8988T (cell line): Measurements from ENCODE around the gene CASKIN1.

Experiments used
- DNase-seq: peaks from one replicate; pipeline ENCODE4 v3.0.0; 2011

The CASKIN1 gene

DNA sequence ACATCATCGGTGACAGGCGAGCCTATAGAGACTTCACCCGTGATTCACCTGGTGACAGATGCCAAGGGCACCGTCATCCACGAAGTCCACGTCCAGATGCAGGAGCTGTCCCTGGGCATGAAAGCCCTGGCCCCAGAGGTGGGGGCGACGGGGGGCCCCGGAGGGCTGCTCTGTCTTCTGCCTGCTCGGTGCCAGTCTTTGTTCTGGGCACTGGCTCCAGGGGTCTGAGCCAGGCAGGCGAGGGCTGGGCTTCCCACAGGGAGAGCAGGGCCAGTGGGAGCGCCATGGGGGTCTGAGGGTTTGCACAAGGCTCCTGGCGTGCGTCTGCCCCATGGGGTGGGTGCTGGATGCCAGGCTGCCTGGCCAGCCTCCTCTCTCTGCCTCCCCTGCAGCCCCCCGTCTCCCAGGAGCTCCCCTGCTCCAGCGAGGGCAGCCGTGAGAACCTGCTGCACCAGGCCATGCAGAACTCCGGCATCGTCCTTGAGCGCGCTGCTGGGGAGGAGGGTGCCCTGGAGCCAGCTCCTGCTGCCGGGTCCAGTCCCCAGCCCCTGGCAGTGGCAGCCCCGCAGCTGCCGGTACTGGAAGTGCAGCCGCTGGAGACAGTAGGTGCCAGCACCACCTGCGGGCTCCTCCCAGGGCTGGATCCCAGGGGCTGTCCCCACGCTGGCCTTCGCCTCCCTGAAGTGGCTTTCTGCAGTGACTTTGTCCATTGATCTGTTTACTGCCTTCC lies 36.8 kb upstream of the CASKIN1 start:
- DNase-seq = no peak

DNA sequence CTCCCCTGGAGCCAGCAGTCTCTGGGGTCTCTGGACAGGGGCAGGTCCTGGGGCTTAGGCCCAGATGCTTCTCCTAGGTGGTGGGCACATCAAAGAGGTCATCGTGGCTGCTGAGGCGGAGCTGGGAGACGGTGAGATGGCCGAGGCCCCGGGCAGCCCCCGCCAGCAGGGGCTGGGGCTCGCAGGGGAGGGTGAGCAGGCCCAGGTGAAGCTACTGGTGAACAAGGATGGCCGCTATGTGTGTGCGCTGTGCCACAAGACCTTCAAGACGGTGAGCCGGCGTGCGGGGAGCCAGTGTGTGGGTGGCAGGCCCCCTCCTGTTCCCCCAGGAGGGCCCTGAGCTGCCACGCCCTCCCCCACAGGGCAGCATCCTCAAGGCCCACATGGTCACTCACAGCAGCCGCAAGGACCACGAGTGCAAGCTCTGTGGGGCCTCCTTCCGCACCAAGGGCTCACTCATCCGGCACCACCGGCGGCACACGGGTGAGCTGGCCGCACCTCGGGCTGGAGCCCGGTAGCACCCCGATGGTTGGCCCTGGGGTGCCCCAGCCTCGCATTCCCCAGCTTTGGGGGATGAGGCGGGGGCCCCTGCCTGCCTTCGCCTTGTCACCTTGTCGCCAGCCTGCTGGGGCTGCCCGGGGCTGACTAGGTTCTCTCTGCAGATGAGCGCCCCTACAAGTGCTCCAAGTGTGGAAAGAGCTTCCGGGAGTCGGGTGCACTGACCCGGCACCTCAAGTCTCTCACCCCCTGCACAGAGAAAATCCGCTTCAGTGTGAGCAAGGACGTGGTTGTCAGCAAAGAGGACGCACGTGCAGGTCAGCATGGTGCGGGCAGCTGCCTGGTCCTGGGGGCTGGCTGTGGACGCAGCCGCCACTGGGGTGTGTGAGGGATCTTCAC lies 35.9 kb upstream of the CASKIN1 start:
- no peak for DNase-seq

DNA sequence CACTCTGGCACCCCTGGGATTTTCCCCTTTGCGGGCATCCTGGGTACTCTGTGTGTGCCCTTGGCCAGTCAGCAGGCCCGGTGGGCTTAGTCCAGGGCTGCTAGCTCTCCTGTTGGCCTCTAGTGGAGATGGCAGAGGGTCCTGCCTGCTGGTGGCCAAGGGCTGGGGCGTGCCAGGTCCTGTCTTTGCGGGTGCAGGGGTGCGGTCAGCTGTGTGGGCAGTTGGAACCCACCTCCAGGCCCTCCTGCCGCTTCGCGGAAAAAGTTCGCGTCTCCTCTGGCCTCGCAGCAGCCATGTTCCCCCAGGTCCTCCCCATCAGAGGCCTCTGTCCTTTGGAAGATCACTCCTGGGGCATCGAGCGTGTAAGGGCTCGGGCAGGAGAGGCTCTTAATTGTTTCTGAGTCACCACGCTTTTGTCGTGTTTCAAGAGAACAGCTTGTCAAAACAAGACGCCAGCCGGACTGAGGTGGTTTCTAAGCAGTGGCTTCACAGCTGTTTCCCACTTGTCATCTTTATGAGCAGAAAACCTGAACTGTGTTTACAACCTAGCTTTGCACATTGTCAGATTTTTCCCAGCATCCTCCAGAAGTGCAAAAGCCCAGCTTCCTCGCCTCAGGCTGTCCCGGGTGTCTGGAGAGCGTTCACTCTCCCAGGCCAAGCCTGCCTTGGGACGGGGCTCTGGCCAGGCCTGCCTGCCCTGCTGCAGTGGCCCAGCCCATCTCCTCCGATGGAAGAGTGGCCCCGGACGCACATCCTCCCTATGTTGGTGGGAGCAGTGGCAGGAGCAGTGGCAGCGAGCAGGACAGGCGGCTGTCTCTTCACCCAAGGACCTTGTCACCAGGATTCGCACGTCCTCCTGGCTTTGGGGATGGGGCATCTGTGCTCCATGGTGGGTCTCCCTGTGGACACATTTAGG lies 34.9 kb upstream of the CASKIN1 start:
- DNase-seq = no peak

DNA sequence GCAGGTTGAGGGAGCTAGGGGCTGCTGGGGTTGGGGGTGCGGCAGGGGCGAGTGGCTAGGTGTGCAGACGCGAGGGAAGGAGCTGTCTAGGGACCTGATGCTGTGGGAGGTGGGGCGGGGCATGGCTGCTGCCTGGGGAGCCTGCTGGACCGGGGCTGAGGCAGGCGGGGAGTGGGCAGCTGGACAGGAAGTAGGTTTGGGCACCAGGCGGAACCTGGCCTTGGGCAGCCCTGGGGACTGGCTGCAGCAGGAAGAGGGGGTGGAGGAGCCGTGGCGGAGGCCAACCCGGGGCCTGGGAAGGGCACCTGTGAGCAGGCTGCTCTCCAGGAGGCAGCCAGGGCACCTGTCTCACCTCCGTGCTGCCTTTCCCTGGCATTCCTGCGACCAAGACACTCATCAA lies 34.0 kb upstream of the CASKIN1 start:
- no peak for DNase-seq

DNA sequence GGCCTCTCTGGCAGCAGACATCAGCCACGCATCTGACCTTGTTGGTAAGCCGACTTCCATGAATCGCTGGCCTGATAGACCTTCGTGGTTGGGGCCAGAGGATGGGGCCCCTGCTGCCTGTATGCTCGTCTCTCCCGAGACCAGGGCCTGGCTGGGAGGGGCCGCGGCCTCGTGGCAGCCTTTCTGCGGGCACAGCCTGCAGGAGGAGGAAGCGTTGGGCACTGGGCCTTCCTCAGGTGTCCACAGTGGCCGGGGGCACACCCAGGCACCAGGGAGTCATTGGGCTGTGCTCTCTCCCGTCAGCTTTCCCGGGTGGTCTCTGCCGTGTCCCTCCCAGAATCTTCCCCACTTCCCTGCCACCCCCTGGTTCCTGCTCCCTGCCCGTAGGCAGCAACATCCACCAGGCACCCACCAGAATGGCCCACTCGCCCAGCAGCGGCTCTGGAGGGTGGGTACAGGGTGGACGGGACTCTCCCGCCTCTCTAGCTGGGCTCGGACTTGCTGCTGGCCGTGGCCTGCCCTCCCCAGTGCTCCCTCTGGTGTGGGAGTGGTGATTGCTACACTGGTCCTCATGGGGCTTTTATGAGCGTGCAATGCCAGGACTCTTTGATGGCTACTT lies 33.3 kb upstream of the CASKIN1 start:
- no peak for DNase-seq

DNA sequence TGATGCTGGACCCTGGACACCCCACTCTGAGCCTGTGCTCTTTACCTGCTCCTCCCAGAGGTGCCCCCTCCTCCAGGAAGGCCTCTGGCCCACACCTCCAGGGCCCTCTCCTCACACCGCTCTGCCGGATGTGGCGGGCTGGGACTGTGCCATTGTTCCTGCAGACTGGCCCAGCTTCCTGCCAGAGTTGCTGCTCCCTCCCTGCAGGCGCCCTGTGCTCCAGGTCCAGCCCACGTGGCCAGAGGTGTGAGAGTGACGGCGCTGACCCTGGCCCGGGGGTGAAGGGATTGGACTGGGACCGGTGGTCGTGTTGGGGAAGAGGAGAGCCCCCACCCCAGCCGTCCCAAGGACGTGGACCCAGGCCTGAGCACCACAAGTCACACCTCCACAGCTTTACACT lies 32.7 kb upstream of the CASKIN1 start:
- DNase-seq = no peak

DNA sequence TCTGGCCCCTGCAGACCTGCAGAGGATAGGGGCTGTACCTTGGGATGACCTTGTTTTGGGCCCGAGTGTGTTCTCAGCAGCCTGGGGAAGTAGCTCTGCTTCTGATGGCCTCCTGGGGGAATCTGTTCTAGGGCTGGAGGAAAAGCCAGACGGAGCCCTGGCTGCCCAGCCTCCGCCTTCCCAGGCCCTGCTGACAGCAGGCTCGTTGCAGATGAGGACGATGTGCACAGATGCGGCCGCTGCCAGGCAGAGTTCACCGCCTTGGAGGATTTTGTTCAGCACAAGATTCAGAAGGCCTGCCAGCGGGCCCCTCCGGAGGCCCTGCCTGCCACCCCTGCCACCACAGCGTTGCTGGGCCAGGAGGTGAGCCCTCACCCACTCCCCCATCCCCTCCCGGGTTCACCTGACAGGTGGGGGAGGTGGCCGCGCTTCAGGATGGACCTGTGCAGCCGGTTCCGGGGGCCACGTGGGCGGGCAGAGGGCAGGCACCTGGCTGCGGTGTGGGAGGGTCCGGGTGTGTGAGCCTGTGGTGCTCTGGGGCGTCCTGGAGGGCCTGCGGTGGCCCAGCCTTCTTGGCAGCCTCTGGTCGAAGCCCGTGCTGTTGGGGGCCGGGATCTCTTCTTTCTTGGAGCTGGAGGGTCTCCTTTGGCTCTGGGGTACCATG lies 31.9 kb upstream of the CASKIN1 start:
- no peak for DNase-seq

DNA sequence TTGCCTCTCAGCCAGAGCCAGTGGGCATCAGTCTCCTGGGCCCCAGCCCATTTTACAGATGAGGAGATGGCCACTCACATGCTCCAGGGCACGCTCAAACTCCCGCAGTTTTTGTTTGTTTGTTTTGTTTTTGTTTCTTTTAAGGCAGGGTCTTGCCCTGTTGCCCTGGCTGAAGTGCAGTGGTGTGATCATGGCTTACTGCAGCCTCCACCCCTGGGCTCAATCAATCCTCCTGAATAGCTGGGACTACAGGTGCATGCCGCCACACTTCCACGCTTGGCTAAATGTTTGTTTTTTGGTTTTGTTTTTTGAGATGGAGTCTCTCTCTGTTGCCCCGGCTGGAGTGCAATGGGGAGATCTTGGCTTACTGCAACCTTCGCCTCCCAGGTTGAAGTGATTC lies 30.5 kb upstream of the CASKIN1 start:
- DNase-seq = no peak

DNA sequence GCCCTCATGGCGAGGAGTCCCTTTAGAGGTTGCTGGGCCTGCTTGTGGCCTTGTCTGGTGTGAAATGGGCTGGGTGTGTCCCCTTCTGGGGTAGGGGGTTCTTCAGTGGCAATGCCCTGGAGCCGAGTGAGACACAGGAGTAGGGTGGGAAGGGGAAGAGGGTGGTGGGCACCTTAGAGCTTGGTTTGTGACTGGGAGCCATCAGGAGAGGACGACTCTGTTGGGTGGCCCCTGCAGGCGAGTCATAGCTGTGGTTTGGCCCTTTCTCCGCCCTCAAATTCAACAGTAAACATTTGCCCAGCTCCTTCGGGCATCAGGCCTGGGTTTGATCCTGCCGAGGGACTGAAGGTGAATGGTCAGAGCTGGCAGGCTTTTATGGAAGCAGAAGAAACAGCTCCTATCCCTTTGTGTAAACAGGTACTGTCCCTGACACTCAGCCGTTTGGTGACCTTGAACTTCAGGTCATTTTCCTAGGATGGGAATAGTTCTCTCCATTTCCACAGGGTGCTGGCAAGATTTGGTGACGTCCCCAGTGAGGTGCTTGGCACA lies 29.9 kb upstream of the CASKIN1 start:
- no peak for DNase-seq

DNA sequence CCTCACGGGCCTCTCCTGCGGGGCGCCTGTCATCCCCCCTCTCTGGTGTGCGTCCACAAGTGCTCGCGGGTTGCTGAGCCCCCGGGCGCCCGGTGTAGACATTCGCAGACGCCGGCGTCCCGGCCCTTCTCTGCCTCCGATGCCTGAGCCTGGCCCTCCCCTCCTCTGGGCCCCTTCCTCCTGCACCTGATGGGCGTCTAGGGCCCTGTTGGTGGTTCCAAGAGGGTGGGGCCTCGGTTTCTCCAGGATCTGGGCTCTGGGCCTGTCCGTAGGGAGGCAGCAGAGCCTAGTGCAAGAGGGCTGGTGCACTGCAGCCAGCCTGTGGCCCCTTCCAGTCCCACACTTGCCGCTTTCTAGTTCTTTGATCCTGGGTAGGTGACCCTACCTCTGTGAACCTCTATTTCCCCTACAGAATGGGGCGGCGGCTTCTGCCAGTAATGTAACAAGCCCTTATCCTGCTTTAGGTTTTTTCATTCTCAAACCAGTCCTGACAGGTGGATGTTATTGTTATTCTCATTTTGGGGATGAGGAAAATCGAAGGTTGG lies 27.6 kb upstream of the CASKIN1 start:
- peak; percentile 59 for DNase-seq

DNA sequence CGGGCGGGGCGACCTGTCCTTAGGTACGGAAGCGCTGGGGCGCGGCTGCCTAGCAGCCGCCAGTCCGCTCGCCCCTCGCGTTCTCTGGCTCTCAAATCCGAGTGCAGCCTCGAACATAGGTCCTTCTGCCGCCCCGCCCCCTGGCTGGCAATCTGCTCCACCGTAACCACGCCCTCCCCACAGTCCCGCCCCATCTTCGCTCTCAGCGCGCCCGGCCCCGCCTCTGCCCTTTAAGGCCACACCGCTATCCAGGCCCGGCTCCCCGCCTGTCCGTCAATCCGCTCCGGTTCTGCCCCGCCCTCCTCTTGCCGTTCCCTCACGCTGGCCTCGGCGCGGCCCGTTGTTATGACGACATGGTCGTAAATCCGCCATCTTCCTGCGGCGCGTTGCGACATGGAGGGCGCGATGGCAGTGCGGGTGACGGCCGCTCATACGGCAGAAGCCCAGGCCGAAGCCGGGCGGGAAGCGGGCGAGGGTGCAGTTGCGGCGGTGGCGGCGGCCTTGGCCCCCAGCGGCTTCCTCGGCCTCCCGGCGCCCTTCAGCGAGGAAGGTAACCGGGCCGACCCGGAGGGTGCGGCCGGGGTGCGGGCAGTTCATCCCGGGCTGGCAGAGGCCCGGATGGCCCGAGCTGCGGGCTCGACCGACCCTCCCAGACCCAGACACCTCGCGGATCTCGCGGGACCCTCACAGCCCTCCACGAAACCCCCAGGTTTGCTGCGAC lies 27.0 kb upstream of the CASKIN1 start, which contains the start of gene E4F1:
TSS of gene E4F1 (plus strand) at position 371 of the 721 bp plus-strand sequence. CDS start at position 394, 23 bp downstream.
- peak; percentile 97 for DNase-seq

DNA sequence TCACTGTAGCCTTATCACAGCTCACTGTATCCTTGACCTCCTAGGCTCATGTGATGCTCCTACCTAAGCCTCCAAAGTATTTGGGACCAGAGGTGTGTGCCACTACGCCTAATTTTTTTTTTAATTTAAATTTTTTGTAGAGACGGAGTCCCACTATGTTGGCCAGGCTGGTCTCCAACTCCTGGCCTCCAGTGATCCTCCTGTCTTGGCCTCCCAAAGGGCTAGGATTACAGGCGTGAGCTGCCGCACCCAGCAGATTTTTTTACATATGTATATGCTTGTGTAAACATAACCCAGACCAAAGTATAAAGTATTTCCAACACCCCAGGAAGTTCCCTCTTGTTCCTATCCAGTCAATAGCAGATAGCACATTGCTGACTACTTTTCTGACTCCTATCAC lies 19.9 kb upstream of the CASKIN1 start:
- DNase-seq = no peak

DNA sequence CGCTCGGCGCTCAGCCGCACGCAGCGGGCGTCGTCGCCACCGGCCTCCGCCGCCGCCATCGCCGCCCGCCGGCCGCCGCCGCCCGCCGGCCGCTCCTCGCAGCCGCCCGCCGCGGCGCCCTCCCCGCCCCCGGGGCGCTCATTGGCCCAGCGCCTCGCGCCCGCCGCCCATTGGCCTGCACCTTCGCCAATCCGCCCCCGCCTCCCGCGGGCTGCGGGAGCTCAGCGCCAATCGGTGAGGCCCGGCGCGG lies 18.2 kb upstream of the CASKIN1 start, which contains the start of gene PGP:
TSS of gene PGP (minus strand) at position 122 of the 250 bp plus-strand sequence. CDS start at position 59, 63 bp downstream.
- no peak for DNase-seq

DNA sequence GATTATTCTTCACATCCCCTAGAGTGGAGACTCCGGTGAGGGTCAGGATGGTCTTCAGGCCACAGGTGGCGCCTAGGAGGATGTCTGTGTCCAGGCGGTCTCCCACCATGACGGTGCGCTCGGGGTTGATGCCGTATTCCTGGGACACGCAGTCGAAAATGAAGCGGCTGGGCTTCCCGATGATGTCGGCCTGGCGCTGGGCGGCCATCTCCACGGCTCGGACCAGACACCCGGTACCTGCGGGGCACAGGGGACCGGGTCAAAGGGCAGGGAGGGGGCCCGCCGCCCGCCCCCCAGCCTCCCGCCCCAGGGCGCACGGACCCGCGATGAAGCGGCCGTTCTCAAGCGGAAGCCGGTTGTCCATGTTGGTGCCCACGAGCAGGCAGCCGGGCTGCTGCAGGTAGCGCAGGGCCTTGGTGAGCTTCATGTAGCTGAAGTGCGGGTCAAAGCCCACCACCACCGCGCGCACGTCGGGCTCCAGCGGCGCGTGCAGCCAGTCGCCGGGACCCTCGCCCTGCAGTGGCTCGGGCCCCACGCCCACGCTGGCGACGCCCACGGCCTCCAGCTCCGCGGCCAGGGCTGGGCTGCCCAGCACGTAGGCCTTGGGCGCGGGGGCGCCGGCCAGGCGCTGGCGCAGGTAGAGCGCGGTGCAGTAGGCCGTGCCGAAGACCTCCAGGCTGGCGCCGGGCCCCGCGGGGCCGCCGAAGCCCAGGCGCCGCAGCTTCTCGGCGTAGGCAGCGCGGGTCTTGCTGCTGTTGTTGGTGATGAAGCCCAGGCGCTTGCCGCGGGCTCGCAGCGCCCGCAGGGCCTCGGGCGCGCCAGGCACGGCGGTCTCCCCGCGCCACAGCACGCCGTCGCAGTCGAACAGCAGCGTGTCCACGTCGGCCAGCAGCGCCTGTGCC lies 17.7 kb upstream of the CASKIN1 start:
- DNase-seq = no peak

DNA sequence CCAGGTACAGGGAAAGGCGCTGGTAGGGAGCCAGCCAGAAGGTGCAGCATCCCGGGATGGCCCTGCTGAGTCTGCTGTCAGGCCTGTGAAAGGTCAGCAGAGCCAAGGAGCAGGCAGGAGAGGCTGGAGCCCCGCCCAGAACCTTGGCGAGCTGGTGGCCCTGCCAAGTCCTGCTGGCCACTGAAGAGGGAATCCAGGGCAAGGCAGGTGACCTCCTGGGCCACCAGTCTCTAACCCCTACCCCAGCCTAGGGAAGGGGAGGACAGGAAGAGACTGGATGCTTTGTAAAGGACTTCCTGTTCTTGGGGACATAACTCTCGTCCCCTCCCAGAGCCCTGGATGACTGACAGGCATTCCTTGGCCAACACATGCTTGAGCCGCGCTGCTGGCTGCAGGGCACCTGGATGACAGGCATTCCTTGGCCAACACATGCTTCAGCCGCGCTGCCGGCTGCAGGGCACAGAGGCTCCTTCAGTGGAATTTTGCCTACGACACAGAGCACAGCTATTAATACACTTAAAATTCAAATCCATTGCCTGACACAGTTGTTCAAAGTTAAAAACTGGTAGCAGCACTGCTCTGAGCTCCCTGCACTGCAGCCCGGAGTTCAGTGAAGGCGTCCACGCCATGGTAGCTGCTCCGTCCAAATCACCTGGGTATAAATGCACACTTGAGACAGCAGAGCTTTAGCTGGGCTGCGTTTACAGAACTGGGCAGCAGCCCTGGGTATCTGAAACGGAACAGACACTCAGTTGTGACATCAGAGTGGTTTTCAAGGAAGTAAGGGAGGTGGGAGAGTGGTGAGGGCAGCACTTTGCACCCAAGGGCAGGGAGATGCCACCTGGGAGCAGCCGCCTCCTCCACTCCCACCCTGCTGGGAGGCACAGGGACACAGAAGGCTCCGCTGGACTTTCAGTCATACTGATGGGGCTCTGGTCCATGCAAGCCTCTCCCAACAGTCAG lies 16.2 kb upstream of the CASKIN1 start:
- peak; percentile 86 for DNase-seq

DNA sequence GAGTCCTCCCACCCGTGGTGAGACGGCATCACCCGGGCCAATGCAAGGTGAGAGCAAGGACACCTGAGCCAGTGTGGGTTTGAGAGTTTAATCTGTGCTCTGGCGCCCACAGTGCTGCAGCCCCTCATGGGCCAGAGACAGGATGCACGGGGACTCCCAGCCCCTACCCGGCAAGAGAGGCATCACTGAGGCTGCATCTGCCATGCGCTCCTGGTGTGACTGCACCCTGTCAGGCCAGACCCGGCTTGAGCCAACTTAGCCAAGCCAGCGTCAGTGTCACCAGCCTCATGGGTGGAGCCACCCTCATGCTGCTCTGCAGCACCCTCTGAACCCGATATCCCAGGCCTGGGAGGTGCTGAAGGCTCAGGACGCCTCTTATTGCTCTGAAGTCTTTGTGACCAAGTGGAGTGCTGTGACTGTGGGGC lies 15.5 kb upstream of the CASKIN1 start:
- no peak for DNase-seq

DNA sequence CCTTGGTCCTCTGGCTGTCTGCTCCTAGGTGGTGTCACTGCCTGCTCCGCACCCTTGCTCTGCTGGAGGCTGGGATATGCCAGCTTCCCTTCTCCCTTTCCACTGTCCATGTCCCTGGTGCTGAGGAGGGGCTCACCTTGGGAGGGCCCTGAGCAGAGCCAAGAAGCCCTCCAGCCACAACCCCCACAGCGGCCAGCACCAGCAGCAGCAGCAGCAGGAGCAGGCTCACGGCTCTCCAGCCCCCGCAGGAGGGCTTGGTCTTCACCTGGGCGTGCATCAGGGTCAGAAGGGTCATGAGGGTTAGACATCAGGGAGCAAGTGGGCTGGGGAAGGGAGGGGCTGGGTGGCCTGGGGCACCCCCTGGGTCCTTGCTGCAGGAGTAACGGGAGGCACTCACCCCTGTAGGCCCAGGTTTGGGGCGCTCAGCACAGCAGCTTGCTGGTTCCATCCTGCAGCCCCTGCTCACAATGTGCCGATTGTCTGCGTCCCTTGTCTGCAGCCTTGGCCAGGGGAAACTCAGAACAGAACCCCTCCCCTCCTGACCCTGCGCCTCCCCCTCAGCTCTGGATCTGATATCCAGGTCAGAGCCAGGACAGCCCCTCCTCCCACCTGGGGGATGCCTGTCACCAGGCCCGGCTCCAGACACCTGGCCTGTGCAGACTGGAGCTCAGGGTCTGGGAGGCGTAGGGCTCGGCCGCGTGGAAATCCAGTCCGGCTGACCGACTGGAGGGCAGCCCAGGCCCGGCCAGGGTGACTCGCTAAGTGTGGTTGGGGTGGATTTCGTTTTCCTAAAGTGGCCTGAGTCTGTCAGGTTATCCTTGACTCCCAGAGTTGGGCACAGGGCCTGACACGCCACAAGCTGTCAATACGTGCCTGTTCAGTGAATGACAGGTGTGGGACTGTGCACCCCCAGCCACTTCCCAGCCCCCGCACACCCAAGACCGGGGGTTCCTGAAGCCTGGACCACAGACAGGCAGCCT lies 14.3 kb upstream of the CASKIN1 start, which contains the start of gene BRICD5:
TSS of gene BRICD5 (minus strand) at position 478 of the 980 bp plus-strand sequence. CDS start at position 448, 30 bp downstream.
- no peak for DNase-seq
